ENCODE measurements around the gene NBAS. TPM values are rescaled to one million over a fixed set of nuclear protein-coding genes. Genes with fewer than 3 reads are reported as not detected.
"Not testable (repeated sequence)": the region's sequence is repeated elsewhere in the genome, so short reads cannot be mapped to it uniquely, and the experiment has no call there.

NBAS gene
- total RNA-seq, 1 donor from 2014 or later, result 36.0 TPM

DNA sequence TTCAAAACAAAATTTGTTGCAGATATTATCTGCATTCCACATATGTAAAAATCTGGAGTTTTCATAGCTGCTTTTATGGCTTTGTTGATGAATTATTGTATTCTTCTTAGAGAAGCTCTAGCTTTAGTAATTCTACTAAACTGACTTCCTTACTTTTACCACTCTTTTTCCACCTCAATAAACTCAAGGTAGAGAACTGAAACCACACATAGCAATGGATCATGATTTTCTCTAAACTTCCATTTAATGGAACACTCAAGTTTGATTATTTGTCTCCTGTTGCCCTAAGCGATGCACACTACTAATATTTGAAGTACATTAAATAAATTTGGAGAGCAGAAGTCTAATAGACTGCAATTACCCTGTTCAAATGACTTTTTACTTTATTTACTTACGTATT, 192.0 kb downstream of the NBAS start:
- intact Hi-C loops (cut with micrococcal nuclease), result no loop called here

DNA sequence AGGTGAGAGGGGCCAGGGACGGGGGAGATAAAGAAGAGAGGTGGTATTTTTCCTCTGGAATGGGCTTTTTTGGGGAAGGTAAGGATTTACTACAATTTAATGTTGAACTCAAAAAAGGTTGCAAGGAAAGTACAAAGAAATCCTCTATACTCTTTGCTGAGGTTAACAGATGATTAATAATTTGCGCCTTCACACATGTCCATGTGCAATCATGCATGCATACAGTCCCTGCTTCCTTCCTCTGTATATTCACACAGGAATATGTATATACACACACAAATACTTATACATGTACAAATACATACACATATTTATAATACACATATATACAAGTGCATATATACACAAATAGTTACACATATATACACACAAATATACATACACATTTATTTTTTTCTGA, 193.4 kb downstream of the NBAS start:
- intact Hi-C loops (cut with micrococcal nuclease), result no loop called here

GRCh38 chr2:15367205-15367604, 193.9 kb downstream of the NBAS start:
- intact Hi-C loops (cut with micrococcal nuclease), result no loop called here

DNA sequence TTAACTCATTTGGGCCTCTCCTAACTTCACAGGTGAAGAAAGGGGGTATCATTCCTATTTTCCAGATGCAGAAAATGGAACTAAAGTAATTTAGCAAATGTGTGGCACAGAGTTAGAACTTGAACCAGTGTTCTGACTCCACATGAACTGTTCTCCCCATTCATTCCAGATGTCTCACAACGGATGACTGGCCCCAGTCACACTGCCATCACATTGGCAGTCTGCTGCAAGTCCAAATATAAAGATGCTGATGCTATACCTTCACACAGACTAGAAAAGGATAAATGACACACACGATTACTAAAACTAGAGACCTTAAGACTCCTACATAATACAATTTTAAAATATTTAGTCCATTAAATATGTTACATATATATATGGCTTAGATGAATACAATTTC, 195.7 kb downstream of the NBAS start:
- intact Hi-C loops (cut with micrococcal nuclease), result no loop called here

- intact Hi-C loops (cut with micrococcal nuclease), result no loop called here
Observed at GRCh38 chr2:15364561-15364960, 196.6 kb downstream of the NBAS start.

DNA sequence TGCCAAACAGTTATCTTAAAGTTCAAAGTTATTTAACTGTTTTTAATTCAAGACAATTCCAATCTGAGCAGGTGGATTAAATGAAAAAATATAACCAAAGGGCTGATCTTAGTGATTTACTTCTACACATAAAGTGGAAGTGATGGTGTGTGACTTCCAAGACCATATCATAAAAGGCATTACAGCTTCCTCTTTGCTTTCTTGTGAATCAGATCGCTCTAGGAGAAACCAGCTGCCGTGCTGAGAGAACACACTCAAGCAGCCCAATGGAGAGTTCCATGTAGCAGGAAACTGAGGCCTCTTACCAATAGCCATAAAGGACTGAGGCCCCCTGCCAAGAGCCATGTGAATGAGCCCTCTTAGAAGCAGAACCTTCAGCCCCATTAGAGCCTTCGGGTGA, 197.4 kb downstream of the NBAS start:
- intact Hi-C loops (cut with micrococcal nuclease), result no loop called here

GRCh38 chr2:15363142-15363541, 198.0 kb downstream of the NBAS start:
- intact Hi-C loops (cut with micrococcal nuclease), result no loop called here

DNA sequence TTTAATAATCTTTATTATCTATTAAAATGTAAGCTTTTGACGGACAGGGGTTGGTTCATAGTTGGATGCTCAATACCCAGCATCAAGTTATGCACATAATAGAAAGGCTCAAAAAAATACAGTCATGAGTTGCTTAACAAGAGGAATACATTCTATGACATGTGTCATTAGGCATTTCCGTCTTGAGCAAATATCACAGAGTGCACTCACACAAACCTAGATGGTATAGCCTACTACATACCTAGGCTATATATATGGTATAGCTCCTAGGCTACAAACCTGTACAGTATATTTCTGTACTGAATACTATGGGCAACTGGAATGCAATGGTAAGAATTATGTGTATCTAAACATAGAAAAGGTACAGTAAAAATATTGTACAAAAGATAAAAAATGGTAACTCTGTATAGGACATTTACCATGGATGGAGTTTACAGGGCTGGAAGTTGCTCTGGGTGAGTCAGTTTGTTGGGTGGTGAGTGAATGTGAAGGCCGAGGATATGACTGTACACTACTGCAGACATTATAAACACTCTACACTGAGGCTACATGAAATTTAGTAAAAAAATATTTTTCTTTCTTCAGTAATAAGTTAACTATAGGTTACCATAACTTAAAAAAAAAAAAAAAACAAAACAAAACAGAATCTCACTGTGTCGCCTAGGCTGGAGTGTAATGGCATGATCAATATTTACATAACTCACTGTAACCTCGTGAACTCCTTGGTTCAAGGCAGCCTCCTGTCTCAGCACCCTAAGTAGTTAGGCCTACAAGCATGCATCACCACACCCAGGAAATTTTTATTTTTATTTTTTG, 201.2 kb downstream of the NBAS start:
- intact Hi-C loops (cut with micrococcal nuclease), result no loop called here

GRCh38 chr2:15357922-15358321, 203.2 kb downstream of the NBAS start:
- intact Hi-C loops (cut with micrococcal nuclease), result no loop called here

- intact Hi-C loops (cut with micrococcal nuclease), result no loop called here
Observed at GRCh38 chr2:15357186-15357585, 203.9 kb downstream of the NBAS start.

DNA sequence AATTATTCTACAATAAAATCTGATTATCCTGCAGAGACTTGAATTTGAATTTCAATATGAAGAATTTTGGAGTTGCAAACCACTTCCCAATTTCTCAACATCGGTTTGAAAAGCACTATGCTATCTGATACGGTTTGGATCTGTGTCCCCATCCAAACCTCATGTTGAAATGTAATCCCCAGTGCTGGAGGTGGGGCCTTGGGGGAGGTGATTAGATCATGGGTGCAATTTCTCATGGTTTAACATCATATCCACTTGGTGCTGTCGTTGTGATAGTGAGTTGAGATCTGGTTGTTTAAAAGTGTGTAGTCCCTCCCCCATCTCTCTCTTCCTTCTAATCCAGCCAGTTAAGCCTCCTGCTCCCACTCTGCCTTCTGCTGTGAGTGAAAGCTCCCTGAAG, 205.7 kb downstream of the NBAS start:
- intact Hi-C loops (cut with micrococcal nuclease), result no loop called here

GRCh38 chr2:15354596-15355366, 206.4 kb downstream of the NBAS start:
- intact Hi-C loops (cut with micrococcal nuclease), result no loop called here

GRCh38 chr2:15352363-15352762, 208.8 kb downstream of the NBAS start:
- intact Hi-C loops (cut with micrococcal nuclease), result no loop called here

- intact Hi-C loops (cut with micrococcal nuclease), result no loop called here
Observed at GRCh38 chr2:15348636-15349035, 212.5 kb downstream of the NBAS start.

GRCh38 chr2:15348045-15348444, 213.1 kb downstream of the NBAS start:
- intact Hi-C loops (cut with micrococcal nuclease), result no loop called here

DNA sequence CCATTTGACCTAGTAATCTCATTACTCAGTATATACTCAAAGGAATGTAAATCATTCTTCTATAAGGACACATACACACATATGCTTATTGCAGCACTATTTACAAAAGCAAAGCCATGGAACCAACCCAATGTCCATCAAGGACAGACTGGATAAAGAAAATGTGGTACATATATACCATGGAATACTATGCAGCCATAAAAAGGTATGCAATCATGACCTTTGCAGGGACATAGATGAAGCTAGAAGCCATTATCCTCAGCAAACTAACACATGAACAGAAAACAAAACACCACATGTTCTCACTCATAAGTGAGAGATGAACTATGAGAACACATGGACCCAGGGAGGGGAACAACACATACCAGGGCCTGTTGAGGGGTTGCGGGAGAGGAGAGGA, 214.5 kb downstream of the NBAS start:
- intact Hi-C loops (cut with micrococcal nuclease), result no loop called here

DNA sequence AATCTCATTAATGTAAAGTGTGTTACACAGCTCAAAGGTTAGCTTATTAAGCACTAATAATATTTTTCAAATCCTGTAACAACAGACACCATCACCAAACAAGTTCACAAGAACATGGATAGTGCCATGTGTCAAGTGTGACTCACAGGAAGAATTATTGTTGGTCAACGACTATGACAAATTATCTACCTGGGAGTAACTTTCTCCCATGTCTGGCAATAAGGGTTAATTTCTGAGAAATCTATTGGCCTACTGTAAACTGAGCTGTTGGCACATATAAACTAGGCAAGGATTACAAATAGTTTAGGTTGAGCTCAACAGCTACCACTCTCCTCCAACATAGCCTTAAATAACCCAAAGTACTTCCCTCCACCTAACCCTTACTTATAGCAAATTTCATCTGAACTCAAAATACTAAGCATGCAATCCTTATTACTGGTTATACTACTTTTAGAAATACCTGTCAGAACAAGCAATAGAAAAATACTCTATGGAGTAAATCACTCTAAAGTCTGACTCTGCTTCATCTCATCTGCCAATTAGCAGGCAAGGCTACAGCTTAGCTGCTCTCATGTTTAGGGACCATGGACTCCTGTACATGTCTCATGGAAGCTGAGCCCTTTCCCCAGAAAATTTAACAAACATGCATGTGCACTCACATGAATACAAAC, 223.0 kb downstream of the NBAS start:
- intact Hi-C loops (cut with micrococcal nuclease), result no loop called here

DNA sequence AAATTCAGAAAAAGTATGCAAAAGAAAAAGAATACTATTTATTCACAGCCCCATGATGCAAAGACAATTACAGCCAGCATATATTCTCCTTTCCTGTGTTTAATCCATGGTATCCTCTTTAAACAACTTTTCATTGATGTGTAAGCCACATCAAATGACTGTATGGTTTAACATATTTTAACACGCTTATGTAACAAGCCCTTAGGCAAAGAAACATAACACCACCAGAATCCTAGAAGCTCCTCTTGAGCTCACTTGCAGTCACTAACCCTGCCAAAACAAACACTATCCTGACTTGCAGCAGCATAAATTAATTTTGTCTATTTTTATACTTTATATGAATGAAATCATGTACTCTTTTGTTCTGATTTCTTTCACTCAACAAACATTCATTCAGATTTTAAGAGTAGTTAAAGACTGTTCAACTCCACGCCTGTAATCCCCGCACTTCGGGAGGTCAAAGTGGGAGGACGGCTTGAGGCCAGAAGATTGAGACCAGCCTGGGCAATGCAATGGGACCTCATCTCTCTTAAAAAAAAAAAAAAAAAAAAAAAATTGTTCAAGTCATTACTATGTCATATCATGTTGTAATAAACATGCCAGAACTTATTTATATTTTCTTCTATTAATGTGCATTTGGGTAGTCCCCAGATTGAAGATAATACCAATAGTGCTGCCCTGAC, 226.3 kb downstream of the NBAS start:
- intact Hi-C loops (cut with micrococcal nuclease), result no loop called here

DNA sequence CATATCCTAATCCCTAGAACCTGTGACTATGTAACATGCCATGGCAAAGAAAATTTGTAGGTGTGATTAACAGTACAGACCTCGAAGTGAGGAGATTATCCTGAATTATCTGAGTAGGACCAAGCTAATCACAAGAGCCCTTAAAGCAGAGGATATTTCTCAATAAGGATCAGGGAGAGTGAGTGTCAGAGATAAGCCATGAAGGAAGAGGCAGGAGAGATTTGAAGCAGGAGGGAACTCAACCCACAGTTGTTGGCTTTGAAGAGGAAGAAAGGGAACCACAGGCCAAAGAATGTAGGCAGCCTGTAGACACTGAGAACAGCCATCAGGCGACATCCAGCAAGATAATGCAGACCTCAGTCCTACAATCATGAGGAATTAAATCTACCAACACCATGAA, 229.3 kb downstream of the NBAS start:
- intact Hi-C loops (cut with micrococcal nuclease), result no loop called here

DNA sequence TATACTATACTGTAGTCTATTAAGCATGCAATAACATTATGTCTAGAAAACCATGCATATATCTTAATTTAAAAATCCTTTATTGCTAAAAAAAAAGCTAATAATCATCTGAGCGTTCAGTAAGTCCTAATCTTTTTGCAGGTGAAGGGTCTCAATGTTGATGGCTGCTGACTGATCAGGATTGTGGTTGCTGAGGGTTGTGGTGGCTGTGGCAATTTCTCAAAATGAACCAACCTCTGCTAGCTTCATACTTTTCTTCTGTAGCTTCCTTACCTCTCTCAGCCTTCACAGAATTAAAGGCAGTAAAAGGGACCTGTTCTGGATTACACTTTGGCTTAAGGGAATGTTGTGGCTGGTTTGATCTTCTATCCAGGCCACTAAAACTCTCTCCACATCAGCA, 235.8 kb downstream of the NBAS start:
- intact Hi-C loops (cut with micrococcal nuclease), result no loop called here

DNA sequence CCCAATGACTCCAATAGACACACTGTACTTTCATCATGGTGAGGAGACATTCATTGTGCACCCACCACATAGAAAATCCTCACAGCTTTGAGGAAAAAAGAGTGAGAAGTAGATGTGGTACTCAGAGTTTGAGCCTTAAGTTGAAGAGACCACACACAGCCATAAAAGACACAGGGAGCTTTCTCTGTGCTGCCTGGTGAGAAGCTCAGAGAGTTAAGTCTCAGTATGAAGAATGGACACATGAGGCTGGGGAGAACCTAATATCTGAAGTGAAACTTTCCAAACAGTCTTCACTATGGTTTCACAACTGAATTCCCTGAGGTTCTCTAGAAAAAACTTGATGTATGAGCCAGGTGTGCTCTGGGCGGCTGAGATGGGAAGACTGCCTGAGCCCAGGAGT, 237.9 kb downstream of the NBAS start:
- intact Hi-C loops (cut with micrococcal nuclease), result no loop called here

GRCh38 chr2:15321481-15321880, 239.7 kb downstream of the NBAS start:
- intact Hi-C loops (cut with micrococcal nuclease), result not testable (repeated sequence)
